Smooth muscle cell (in vitro differentiated cells): ENCODE measurements around the gene DNAJC18. TPM values are rescaled to one million over a fixed set of nuclear protein-coding genes. Genes with fewer than 3 reads are reported as not detected.

ENCODE experiments used
- DNase-seq: peaks from one replicate; lab custom pipeline; 2025; ENCODE audit not compliant: unreplicated experiment; lab: John Stamatoyannopoulos, UW
- H2AFZ ChIP-seq: fragments of 200-600 bp; sonication (generic); 2 replicates; pipeline ENCODE4 v1.6.0; 2016; ENCODE audit warnings: antibody characterized with exemption, low read depth, mild to moderate bottlenecking
- H3F3A ChIP-seq: fragments of 200-600 bp; sonication (generic); 2 replicates; pipeline ENCODE4 v1.6.0; 2017; ENCODE audit warnings: antibody characterized with exemption, low read depth
- H3K27ac ChIP-seq: fragments of 200-600 bp; sonication (generic); 2 replicates; pipeline ENCODE4 v1.5.1; 2016; ENCODE audit warnings: low read depth, mild to moderate bottlenecking
- H3K27me3 ChIP-seq: fragments of 200-600 bp; sonication (generic); 2 replicates; pipeline ENCODE4 v1.6.1; 2016; ENCODE audit warnings: low read depth, mild to moderate bottlenecking
- H3K36me3 ChIP-seq: fragments of 200-600 bp; sonication (generic); 2 replicates; pipeline ENCODE4 v1.5.1; 2016; ENCODE audit warnings: low read depth
- H3K4me1 ChIP-seq: fragments of 200-600 bp; sonication (generic); 2 replicates; pipeline ENCODE4 v1.5.1; 2016; ENCODE audit warnings: low read depth
- H3K4me2 ChIP-seq: fragments of 200-600 bp; sonication (generic); 2 replicates; pipeline ENCODE4 v1.6.0; 2016; ENCODE audit warnings: mild to moderate bottlenecking
- H3K4me3 ChIP-seq: fragments of 200-600 bp; sonication (generic); 2 replicates; pipeline ENCODE4 v1.5.1; 2016; ENCODE audit warnings: mild to moderate bottlenecking
- H3K79me2 ChIP-seq: fragments of 200-600 bp; sonication (generic); 2 replicates; pipeline ENCODE4 v1.6.0; 2016; ENCODE audit warnings: low read depth, mild to moderate bottlenecking
- H3K9ac ChIP-seq: fragments of 200-600 bp; sonication (generic); 2 replicates; pipeline ENCODE4 v1.6.0; 2016; ENCODE audit warnings: low read depth
- H3K9me3 ChIP-seq: fragments of 200-600 bp; sonication (generic); replicated peaks from 2 replicates; pipeline ENCODE4 v1.5.1; 2016; ENCODE audit warnings: low read depth
- H4K20me1 ChIP-seq: fragments of 200-600 bp; sonication (generic); 2 replicates; pipeline ENCODE4 v1.6.0; 2016; ENCODE audit warnings: low read depth
- WGBS: methylation state at CpG from one replicate; pipeline ENCODE4 v1.1.7; 2016; ENCODE audit warnings: low lambda C conversion rate; 5-methylcytosine and 5-hydroxymethylcytosine counted together
- polyA plus RNA-seq: library from polyadenylated mRNA; unstranded; fragments of >200 nt; fragmentation: Nextera tagmentation; extraction: Ambion mirVana; gene quantifications from 2 replicates; pipeline ENCODE4 v1.2.1, GENCODE V29; 2016
- total RNA-seq: library from RNA; depleted of rRNA; stranded (reverse); fragments of >200 nt; gene quantifications from 2 replicates; pipeline ENCODE4 v1.2.3, GENCODE V29; 2014
- TF ChIP-seq, protein P1 (sequence below): fragments of 200-600 bp; sonication (generic); IDR thresholded peaks from 2 replicates; pipeline ENCODE4 v1.5.1; 2017; ENCODE audit warnings: borderline replicate concordance, mild to moderate bottlenecking, antibody characterized with exemption; ENCODE audit not compliant: insufficient read depth, poor library complexity, severe bottlenecking

DNAJC18 gene
- total and polyA plus RNA-seq, 2 experiments from 2014 or later, result 9.6 to 16.9 TPM

GRCh38 chr5:139422307-139422893 is 16.9 kb downstream of the DNAJC18 start:
- Histone ChIP-seq H3K79me2 (no peaks in the 10 kb centered on the region), H3K9me3 (no peaks in the 10 kb centered on the region), H3F3A (peaks cover 4% of the 10 kb centered on the region), H2AFZ (no peak overlapping the region), H4K20me1 (no peaks in the 10 kb centered on the region), H3K27ac (no peak overlapping the region), H3K9ac (no peak overlapping the region), H3K36me3 (no peaks in the 10 kb centered on the region), H3K4me1 (peaks cover 17% of the 10 kb centered on the region), H3K4me3 (no peak overlapping the region), H3K4me2 (no peak overlapping the region), H3K27me3 (no peaks in the 10 kb centered on the region)
- 49% methylated on average over 5 of the region's 5 CpGs for WGBS
- no peak for DNase-seq
- TF ChIP-seq, protein P1, sequence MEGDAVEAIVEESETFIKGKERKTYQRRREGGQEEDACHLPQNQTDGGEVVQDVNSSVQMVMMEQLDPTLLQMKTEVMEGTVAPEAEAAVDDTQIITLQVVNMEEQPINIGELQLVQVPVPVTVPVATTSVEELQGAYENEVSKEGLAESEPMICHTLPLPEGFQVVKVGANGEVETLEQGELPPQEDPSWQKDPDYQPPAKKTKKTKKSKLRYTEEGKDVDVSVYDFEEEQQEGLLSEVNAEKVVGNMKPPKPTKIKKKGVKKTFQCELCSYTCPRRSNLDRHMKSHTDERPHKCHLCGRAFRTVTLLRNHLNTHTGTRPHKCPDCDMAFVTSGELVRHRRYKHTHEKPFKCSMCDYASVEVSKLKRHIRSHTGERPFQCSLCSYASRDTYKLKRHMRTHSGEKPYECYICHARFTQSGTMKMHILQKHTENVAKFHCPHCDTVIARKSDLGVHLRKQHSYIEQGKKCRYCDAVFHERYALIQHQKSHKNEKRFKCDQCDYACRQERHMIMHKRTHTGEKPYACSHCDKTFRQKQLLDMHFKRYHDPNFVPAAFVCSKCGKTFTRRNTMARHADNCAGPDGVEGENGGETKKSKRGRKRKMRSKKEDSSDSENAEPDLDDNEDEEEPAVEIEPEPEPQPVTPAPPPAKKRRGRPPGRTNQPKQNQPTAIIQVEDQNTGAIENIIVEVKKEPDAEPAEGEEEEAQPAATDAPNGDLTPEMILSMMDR, result peak; percentile 87

- no peak for DNase-seq
- 92% methylated on average over 9 of the region's 9 CpGs for WGBS
These were observed 19.8 kb downstream of the DNAJC18 start for GRCh38 chr5:139419226-139420192.

GRCh38 chr5:139418793-139419192 is 20.5 kb downstream of the DNAJC18 start:
- 88% methylated on average over 1 of the region's 1 CpG for WGBS
- Histone ChIP-seq H3K9ac (no peak overlapping the region), H2AFZ (no peak overlapping the region), H3K27ac (no peak overlapping the region), H3K9me3 (no peaks in the 10 kb centered on the region), H3F3A (no peaks in the 10 kb centered on the region), H3K36me3 (no peaks in the 10 kb centered on the region), H3K4me1 (peaks cover 17% of the 10 kb centered on the region), H3K79me2 (no peaks in the 10 kb centered on the region), H3K27me3 (no peaks in the 10 kb centered on the region), H4K20me1 (no peaks in the 10 kb centered on the region), H3K4me3 (no peak overlapping the region), H3K4me2 (no peak overlapping the region)
- no peak for DNase-seq
- TF ChIP-seq, protein P1, result no peak

More at GRCh38 chr5:139419226-139420192, 19.8 kb downstream of the DNAJC18 start:
- TF ChIP-seq, protein P1, result no peak
- Histone ChIP-seq H3K27me3 (no peaks in the 10 kb centered on the region), H3K9ac (no peak overlapping the region), H3K4me1 (peaks cover 17% of the 10 kb centered on the region), H4K20me1 (no peaks in the 10 kb centered on the region), H3F3A (no peaks in the 10 kb centered on the region), H2AFZ (no peak overlapping the region), H3K27ac (no peak overlapping the region), H3K9me3 (no peaks in the 10 kb centered on the region), H3K4me3 (no peak overlapping the region), H3K4me2 (no peak overlapping the region), H3K36me3 (no peaks in the 10 kb centered on the region), H3K79me2 (no peaks in the 10 kb centered on the region)
